ENCODE results near the gene CLMP. TPM values are rescaled to one million over a fixed set of nuclear protein-coding genes. Genes with fewer than 3 reads are reported as not detected.
A peak's percentile ranks its signal among the peaks of the same experiment; 100 is the strongest.

CLMP gene
- polyA plus RNA-seq, 1 donor from 2014 or later: not detected

- TF ChIP-seq POLR2AphosphoS5 (IDR thresholded peaks at IDR 0.05) (no peak), SMC3 (conservative IDR thresholded peaks at IDR 0.05; ENCODE audit: poor library complexity) (no peak), RAD21 (conservative IDR thresholded peaks at IDR 0.05) (no peak), TAF1 (IDR thresholded peaks at IDR 0.05; ENCODE audit: low read depth) (no peak), EP300 (conservative IDR thresholded peaks at IDR 0.05; ENCODE audit: poor library complexity, severe bottlenecking) (no peak), REST (IDR thresholded peaks at IDR 0.05; ENCODE audit: borderline replicate concordance) (no peak), EZH2 (IDR thresholded peaks at IDR 0.05; ENCODE audit: borderline replicate concordance, insufficient read depth, low read length, poor library complexity, severe bottlenecking) (no peak), MXI1 (conservative IDR thresholded peaks at IDR 0.05; ENCODE audit: poor library complexity, severe bottlenecking) (no peak), CTCF (IDR thresholded peaks at IDR 0.05; ENCODE audit: poor library complexity, severe bottlenecking) (no peak)
- Histone ChIP-seq H2AFZ (ENCODE audit: low read depth, low read length) (no peak overlapping the region), H3K4me2 (ENCODE audit: low read length) (no peak overlapping the region), H3K36me3 (ENCODE audit: insufficient read depth, low read length) (peaks cover 15% of the 10 kb centered on the region), H3K9me3 (ENCODE audit: low read length) (no peaks in the 10 kb centered on the region), H4K20me1 (ENCODE audit: insufficient read depth) (peaks cover 7% of the 10 kb centered on the region), H3F3A (ENCODE audit: insufficient read depth, low read length, poor library complexity, severe bottlenecking) (peaks cover 5% of the 10 kb centered on the region), H3K27me3 (ENCODE audit: insufficient read depth, low read depth, low read length) (no peaks in the 10 kb centered on the region), H3K9me2 (ENCODE audit: insufficient read depth, low read length) (no peaks in the 10 kb centered on the region), H3K4me3 (ENCODE audit: low read length) (no peak overlapping the region), H3K9ac (ENCODE audit: low read length) (no peak overlapping the region), H3K79me2 (replicated peaks; ENCODE audit: insufficient read depth, low read length) (peaks cover 24% of the 10 kb centered on the region), H3K27ac (ENCODE audit: low read length) (no peak overlapping the region)
Observed at GRCh38 chr11:123055191-123055901, 139.7 kb downstream of the CLMP start.

GRCh38 chr11:123054301-123055065, 140.6 kb downstream of the CLMP start:
- Histone ChIP-seq H3K9me3 (ENCODE audit: low read length) (no peaks in the 10 kb centered on the region), H3K9me2 (ENCODE audit: insufficient read depth, low read length) (no peaks in the 10 kb centered on the region), H4K20me1 (ENCODE audit: insufficient read depth) (no peaks in the 10 kb centered on the region), H2AFZ (ENCODE audit: low read depth, low read length) (no peak overlapping the region), H3K27ac (ENCODE audit: low read length) (no peak overlapping the region), H3K9ac (ENCODE audit: low read length) (no peak overlapping the region), H3F3A (ENCODE audit: insufficient read depth, low read length, poor library complexity, severe bottlenecking) (peaks cover 5% of the 10 kb centered on the region), H3K79me2 (replicated peaks; ENCODE audit: insufficient read depth, low read length) (peaks cover 15% of the 10 kb centered on the region), H3K27me3 (ENCODE audit: insufficient read depth, low read depth, low read length) (no peaks in the 10 kb centered on the region), H3K4me2 (ENCODE audit: low read length) (no peak overlapping the region), H3K4me3 (ENCODE audit: low read length) (no peak overlapping the region), H3K36me3 (ENCODE audit: insufficient read depth, low read length) (peaks cover 10% of the 10 kb centered on the region)
- TF ChIP-seq POLR2AphosphoS5 (IDR thresholded peaks at IDR 0.05): peak; percentile 17
- TF ChIP-seq CTCF (IDR thresholded peaks at IDR 0.05; ENCODE audit: poor library complexity, severe bottlenecking): peak; percentile 86
- no peak for TF ChIP-seq EZH2 (IDR thresholded peaks at IDR 0.05; ENCODE audit: borderline replicate concordance, insufficient read depth, low read length, poor library complexity, severe bottlenecking)
- no peak for TF ChIP-seq TAF1 (IDR thresholded peaks at IDR 0.05; ENCODE audit: low read depth)
- peak; percentile 83 for TF ChIP-seq RAD21 (conservative IDR thresholded peaks at IDR 0.05)
- no peak for TF ChIP-seq MXI1 (conservative IDR thresholded peaks at IDR 0.05; ENCODE audit: poor library complexity, severe bottlenecking)
- TF ChIP-seq SMC3 (conservative IDR thresholded peaks at IDR 0.05; ENCODE audit: poor library complexity): peak; percentile 84
- TF ChIP-seq EP300 (conservative IDR thresholded peaks at IDR 0.05; ENCODE audit: poor library complexity, severe bottlenecking): no peak
- TF ChIP-seq REST (IDR thresholded peaks at IDR 0.05; ENCODE audit: borderline replicate concordance): no peak
